ENCODE data around the gene MSMP.

The MSMP gene, protein sequence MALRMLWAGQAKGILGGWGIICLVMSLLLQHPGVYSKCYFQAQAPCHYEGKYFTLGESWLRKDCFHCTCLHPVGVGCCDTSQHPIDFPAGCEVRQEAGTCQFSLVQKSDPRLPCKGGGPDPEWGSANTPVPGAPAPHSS

DNA sequence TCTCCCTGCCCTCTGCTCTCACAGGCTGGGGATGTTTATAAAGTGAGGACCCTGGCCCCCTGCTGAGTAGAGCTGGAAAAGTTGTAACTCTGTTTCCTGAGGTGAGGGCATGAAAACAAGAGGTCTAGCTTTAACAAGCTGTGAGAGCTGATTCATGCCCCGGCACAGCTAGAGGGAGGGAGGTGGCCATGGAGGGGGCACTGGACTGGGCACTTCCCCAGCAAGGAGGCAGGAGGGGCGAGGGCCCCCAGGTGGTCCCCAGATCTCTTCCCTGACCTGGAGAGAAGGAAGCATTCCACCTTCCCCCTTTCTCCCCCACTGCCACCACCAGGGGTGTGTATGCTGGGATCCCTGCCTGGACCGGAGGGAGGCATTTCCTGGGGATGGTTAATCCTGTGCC is at the start of gene MSMP:
TSS of gene MSMP (minus strand) at position 13 of the 400 bp plus-strand sequence. CDS start 147 bp downstream, outside the sequence.
- DNase-seq (ENCODE audit: low read depth), result no peak

DNA sequence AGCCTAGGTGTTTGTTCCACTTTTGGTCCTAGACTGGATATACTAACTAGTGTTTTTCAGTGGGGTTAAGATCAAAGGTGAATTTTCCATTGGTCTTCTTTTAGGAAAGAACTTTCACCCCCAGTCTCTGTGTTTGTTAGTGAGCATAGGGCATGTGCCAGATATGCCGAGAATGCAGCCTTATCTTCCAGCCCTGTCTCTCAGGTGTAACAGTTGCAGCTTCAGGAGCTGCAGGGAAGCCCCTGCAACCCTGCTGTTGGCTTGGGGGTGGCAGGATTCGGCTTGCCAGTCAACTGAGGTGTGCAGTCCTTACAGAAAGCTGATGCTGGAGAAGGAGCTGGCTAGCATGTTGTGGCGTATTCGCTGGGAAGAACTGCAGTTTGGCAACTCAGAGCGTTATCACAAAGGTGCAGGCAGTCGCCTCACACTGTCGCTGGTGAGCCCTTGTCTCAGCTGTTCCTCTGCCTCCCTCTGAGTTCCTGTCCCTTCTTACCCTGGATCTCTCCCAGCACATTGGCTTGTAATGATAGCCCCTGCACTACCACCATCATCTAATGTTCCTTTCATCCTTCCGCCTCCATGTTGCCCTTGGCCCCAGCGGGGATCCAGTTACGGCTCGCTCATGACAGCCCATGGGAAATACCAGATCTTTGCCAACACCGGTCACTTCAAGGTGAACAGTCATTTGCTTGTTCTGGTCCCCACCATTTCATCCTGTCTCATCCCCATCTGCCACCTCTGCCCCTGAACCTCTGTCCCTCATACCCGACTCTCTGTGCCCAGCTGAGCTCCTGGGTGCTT is 47.5 kb upstream of the MSMP start:
- DNase-seq (ENCODE audit: low read depth), result no peak

DNA sequence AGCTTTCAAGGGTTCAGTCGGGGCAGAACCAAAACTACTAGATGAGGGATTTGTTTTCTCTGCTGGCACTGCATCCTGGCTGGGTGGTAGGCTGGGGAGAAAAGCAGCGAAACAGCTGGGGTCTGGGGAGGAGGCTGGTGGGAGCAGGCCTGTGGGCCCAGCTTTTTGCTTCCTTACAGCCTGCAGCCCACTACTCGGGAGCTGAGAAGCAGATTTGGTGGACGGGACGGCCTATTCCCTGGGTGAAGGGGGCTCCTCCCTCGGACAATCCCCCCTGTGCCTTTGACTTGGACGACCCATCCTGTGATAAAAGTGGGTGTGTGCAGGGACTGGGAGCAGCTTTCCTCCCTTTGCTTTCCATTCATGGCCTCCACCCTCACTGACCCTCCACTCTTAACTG is 46.5 kb upstream of the MSMP start:
- DNase-seq (ENCODE audit: low read depth), result no peak

DNA sequence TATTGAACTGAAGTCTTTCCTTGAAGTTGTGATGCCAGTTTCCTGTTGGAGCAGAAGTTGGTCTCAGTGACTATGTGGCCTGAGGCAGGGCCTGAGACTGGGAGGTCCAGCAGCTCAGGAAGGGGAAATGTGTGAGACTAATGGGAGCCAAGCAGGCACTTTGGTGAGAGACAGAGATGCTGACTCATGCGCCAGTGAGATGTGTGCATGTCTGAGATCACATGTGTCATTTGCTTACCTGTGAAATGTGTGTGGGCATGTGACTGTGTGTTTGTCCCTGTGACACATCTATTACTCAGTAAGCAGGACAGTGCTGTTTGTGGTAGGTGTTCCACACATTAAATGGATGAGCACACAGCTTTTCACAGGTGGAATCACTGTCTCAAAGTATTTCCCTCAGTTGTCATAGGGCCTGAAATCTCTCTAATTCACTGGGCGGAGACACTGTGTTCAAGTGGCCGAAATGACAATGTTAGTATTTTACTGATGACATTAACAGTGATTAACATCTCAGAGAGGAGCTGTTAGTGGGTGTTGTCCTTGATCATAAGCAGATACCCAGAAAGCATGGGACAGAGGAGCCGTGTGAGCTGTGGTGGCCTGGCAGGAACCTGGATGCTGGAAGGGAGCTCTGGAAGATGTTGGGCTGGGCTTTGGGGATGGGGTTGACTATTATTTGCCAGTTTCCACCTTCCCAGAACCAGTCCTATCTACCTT is 44.7 kb upstream of the MSMP start:
- no peak for DNase-seq (ENCODE audit: low read depth)

DNA sequence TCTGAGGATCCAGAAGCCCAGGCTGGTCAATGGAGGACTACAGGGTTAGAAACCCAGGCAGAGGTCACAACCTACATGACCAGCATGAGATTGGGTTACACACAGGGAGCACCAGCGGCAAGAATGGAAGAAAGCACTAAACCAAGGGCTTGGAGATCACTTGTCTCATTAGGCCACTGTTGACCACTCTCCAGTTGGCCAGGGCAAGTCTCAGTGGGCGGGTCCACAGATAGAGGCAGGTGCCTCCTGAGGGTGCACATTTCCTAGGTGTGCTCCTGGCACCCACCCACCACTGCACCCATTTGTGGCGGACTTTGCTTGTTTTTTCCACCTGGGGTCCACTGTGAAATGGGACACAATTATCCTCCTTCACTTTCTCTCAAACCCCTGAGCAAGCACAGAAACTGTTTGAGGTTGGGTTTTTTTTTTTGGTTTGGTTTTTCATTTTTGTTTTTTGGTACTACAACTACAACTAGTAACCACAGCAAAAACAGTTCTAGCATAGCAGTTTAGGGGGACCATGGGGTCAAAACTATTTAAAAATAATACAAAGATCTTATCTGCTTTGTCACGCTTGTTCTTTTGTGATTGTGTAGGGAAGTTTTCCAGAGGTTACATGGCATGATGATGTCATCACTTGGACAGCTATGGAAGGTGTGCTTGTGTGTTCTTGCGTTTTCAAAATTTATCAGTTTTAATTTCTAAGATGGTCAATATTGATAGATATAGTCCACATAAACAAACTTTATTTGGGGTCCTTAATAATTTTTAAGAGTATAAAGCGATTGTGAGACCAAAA is 43.4 kb upstream of the MSMP start:
- DNase-seq (ENCODE audit: low read depth), result no peak

DNA sequence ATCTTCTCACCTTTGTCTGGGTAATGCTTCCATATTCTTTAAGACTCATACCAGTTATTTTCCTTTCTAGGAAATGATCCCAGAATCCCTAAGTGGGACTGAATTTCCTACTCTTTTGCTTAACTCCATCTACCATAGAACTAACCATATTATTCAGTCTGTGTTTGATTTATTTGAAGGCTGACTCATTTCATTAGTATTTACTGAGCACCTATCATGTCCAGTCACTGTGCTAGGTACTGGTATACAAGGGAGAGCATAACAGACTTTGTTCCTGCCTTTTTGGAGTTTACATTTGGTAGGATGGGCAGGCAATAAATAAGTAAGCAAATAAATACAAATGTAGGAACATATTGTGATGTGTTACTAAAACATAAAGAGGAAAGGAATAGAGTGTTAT is 41.6 kb upstream of the MSMP start:
- DNase-seq (ENCODE audit: low read depth), result no peak

DNA sequence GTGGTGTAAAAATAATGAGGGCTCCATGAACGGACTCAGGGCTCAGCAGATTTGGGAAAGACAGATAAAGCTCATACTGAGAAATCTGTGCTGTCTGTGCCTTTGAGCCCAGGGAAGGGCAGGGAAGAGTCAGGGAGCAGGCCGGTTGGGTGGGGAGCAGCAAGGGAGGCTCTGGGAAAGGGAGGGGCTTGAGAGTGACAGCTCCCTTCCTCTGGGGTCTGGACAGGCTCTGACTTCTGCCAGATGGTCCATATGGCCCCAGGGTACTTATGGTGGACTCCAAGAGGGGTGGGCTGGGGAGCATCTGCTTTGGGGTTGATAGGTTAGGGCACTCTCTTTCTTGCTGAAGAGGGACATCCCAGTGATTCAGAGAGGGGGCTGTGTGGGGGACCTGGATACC is 39.4 kb upstream of the MSMP start:
- DNase-seq (ENCODE audit: low read depth), result no peak

DNA sequence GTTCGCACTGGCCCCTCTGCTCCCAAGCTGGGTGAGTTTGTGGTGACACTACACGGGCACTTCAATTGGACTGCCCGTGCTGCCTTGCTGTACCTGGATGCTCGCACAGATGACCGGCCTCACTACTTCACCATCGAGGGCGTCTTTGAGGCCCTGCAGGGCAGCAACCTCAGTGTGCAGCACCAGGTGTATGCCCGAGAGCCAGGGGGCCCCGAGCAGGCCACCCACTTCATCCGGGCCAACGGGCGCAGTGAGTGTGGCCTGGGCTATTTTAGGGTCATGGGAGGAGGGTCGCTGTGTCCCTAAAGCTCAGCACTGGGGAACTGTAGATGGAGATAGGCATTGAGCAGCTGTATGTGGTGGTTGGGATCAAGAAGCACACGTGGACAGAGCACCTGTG is 38.8 kb upstream of the MSMP start:
- DNase-seq (ENCODE audit: low read depth), result no peak

DNA sequence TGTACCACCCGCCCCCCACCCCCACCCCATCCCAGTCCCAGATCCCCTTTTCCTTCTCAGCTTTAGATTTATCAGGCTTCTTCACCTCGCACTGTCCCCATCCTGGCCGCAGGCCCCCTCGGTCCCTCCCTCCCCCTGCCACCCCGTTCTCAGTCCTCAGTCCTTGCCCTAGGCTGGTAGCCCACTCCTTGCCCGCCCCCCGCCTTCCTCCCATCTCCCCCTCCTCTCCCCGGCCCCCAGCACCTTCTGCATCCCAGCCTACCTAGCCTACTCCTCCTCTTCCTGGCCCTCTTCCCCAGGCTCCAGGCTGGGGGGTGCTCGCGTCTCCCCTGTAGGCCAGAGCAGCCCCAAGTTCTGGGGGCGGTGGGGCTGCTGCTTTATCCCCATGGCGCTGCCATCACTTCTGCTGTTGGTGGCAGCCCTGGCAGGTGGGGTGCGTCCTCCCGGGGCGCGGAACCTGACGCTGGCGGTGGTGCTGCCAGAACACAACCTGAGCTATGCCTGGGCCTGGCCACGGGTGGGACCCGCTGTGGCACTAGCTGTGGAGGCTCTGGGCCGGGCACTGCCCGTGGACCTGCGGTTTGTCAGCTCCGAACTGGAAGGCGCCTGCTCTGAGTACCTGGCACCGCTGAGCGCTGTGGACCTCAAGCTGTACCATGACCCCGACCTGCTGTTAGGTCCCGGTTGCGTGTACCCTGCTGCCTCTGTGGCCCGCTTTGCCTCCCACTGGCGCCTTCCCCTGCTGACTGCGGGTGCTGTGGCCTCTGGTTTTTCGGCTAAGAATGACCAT is 38.1 kb upstream of the MSMP start:
- DNase-seq (ENCODE audit: low read depth), result no peak

DNA sequence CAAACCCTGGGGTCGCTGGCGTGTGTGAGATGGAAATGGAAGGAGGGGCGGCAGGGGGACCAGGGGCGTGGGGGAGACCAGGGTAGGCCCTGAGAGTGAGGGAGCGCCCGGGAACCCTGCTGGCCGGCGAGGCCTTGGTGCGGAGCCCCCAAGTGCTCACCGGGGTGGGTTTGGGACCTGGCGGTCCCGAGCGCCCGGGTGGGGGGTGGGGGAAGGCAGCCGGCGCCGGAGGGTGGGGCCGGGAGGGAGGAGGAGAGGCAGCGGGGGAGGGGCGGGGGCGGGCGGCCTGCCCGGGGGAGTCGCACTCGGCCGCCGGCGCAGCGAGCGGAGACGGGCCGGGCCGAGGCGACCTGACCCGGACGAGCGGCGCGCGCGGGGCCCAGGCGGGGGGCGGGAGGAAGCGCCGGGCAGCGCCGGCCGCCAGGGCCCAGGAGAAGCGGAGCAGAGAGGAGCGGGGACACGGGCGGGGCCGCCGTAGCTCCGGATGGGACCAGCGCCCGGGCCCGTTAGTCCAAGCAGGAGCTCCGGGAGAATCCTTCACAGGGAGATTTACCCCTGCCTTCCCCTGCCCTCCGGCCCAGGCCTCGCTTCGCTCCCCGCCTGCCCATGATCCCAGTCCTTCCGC is 37.3 kb upstream of the MSMP start, which contains the start of gene NPR2:
TSS of gene NPR2 (plus strand) at position 295 of the 625 bp plus-strand sequence. CDS start 818 bp downstream, outside the sequence.
- DNase-seq (ENCODE audit: low read depth), result no peak

DNA sequence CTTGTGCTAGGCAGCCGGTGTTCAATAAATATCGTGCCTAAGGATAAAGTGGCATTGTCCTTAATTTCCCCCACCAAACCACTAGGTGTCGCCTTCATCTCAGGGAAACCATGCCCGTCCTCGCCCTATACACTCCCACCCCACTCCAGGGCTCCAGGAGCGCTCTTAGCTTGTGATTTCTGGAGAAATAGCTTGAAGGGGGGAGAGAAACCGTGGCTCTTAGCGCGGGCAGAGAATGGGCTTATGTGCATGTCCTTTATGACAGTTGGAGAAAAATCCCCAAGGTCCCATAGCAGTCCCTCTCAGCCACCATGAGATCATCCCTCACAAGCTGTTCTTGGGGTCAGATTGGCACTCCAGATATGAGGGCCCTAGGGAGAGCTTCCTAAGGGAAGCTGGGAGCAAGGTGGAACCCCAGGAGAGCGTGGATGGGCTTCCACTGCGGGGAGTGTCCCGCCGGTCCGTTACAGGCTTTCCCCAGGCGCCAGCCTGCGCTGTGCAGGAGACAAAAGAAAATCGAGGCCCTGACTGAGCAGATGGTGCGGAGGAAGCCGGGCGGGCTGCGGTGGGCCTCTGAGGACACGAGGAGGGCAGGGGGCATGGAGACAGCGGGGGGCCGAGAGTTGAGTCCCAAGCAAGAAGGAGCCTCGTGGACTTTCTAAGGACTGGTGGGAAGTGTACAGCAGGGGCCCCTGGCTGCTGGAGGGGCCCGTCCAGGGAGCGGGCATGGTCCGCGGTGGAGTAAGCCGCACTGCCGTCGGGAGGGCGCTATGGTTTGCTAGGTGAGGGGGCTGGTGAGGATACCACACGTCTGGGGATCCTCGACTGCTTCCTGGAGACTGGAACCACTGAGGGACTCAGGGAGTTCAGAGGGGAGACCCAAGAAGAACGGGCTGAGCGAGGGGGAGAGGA is 36.6 kb upstream of the MSMP start:
- DNase-seq (ENCODE audit: low read depth), result no peak

DNA sequence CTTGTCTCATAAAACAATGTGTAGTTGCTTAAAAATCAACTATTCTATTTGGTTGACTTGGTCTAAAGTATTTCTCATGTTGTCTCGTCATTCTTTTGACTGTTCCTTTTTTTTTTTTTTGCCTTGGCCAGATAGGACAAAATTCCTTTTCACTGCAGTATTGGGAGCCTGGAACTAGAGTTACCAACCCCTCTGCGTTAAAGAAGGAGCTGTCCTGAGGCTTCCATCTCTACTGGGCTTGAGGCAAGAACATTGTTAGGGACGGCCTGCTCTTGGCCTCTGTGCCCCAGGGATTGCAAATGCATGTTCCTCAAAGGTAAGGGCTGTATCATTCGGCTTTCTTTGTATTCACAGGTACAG is 35.9 kb upstream of the MSMP start:
- no peak for DNase-seq (ENCODE audit: low read depth)

DNA sequence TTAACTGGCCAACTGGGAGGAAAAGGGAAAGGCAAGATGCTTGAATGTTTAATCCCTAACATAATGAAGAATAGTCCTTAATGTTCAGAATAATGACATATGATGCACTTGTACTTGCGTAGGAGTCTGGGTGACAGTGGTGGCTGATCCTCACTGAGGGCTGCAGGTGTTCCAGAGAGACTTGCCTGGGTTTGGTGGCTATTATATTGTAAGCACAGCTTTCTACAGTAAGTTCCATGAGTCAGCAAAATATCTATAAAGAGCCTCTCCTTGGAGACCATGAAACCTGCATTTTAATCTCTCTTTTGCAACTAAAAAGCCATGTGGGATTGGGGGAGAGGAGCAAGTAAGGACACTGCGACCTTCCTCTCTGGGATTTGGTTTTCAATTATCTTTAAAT is 35.5 kb upstream of the MSMP start:
- DNase-seq (ENCODE audit: low read depth), result no peak

DNA sequence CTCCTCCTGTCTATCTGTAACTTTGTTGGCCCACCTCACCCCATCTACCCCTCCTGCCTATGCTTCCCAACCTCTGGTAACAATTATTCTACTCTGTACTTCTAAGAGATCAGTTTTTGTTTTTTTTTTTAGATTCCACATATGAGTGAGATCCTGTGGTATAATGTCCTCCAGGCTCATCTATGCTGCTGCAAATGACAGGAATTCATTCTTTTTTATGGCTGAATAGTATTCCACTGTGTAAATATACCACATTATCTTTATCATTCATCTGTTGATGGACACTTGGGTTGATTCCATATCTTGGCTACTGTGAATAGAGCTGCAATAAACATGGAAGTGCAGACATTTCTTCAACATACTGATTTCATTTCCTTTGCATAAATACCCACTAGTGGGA is 29.3 kb upstream of the MSMP start:
- no peak for DNase-seq (ENCODE audit: low read depth)

DNA sequence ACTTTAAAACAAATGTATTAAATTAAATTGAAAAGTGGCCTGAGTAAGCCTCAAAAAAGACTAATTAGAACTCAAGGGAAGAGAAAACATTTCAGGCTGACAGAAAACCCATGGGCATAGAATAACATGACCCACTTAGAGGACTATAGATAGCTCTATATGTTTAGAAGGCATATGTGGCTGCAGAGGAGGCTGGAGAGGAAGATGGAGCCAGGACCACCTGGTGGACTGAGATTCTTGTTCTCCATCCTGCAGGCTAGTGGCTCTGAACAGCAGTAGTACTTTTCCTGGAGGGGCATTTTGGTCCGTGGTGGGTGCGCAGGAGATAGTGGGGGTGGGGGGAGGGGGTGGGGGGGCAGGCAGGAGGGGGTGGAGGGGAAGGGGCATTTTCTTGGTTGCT is 27.0 kb upstream of the MSMP start:
- DNase-seq (ENCODE audit: low read depth), result no peak

DNA sequence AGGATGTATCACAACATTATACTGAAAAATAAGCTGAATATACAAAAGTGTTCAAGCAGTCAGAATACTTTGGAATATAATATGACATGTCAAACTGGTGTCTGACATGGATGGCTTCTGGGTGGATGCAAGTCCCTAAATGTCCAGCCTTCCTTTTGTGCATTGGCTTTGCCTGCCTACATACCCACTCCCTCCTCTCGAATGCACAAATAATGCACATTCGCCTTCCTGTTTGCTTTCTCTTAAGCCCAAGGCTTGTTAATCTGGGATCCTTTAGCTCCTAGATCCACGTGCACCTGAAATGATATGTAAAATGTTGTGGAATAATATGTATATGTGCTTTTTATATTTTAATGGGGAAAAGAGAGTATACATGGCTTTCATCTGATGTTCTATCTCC is 24.4 kb upstream of the MSMP start:
- DNase-seq (ENCODE audit: low read depth), result no peak

DNA sequence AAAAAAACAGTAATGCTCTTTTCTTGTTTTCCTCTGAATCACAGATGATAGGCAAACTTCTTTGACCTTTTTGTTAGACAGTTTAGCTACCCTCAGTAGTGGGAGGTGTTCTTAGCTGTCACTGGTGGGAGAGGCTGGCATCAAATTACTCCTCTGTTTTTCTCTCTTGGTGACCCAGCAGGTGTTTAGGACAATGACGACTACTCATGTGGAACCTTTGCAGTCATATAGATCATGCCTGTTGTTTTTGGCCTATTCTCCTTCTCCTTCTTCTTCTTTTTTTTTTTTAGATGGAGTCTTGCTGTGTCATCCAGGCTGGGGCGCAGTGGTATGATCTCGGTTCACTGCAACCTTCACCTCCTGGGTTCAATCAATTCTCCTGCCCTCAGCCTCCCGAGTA is 21.9 kb upstream of the MSMP start:
- no peak for DNase-seq (ENCODE audit: low read depth)

DNA sequence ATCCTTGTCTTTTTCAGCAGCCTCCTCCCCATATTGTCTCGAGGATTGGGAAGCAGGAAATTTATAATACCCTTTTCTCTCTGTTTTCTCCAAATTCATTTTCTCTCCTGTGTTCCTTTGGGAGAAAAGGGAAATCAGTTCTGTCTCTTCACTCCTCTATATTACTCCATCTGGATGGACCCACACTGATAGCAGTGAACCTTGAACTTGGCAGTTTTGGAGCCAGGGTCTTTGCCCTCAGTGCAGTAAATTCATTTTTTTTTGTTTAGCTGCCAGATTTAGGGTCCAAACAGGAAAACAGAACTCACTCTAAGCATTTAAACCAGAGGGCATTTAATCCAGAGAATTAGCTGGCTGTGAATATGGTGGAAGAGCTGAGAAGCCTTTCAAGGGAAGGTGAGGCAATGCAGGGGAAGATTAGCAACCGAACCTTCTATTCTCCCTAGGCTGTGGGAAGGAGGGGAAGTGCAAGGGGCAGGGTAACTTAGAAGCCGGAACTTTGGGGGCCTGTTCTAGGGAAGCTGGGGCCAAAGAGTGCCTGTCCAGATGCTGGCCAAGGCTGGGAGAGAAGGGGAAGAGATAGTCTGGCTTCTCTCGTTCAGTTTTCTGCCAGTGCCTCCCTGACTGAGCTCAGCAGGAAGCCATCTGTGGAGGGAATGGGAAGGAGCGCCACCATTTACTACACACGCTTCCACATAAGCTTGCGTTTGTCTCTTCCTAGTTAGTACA is 21.0 kb upstream of the MSMP start:
- DNase-seq (ENCODE audit: low read depth), result no peak

DNA sequence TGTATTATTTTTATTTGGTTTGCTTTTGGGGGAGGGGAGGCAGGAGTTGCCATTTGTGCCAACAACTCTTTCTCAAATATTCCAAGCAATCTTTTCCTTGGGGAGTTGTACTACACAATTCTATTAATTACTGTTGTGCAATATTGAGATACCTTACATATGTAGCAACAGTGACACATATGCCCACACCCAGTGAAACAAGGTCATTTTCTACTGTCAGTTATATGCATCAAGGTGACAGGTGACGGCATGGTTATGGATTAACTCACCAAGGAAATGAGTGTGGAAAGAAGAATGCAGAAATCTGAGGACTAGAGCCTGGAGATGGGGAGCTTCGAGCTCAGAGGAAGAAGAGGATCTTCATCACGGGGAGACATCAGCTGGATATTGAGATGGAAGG is 17.9 kb upstream of the MSMP start:
- no peak for DNase-seq (ENCODE audit: low read depth)
